ENCODE data around the gene CEACAM3.
"Not testable (repeated sequence)": the region's sequence is repeated elsewhere in the genome, so short reads cannot be mapped to it uniquely, and the experiment has no call there.

Gene CEACAM3

GRCh38 chr19:41796362-41796761 lies at the start of gene CEACAM3:
Gene CEACAM3, plus strand, starts transcription at chr19:41796587. Its CDS starts 91 bp downstream, at chr19:41796678.
- Histone ChIP-seq H3K27ac (ENCODE audit: low read depth, low read length) (no peak within 1 kb of the TSS), H3K4me3 (ENCODE audit: low read depth in 1 of 2, low read length in 2 of 2) (no peak within 1 kb of the TSS), H3K27me3 (ENCODE audit: control insufficient read depth in 1 of 2, insufficient read depth in 2 of 2, low read length in 2 of 2) (no peaks in the 10 kb centered on the region), H3K4me1 (ENCODE audit: insufficient read depth, low read length) (no peaks in the 10 kb centered on the region), H3K36me3 (ENCODE audit: insufficient read depth, low read length) (no peaks in the 10 kb centered on the region), H3K9me3 (ENCODE audit: low read length) (no peaks in the 10 kb centered on the region), H3K9ac (ENCODE audit: low read length) (no peak within 1 kb of the TSS)

- Histone ChIP-seq H3K4me1 (ENCODE audit: insufficient read depth, low read length) (no peaks in the 10 kb centered on the region), H3K27ac (ENCODE audit: low read depth, low read length) (no peak overlapping the region), H3K4me3 (ENCODE audit: low read depth in 1 of 2, low read length in 2 of 2) (no peak overlapping the region), H3K9ac (ENCODE audit: low read length) (no peak overlapping the region), H3K27me3 (ENCODE audit: control insufficient read depth in 1 of 2, insufficient read depth in 2 of 2, low read length in 2 of 2) (no peaks in the 10 kb centered on the region), H3K36me3 (ENCODE audit: insufficient read depth, low read length) (no peaks in the 10 kb centered on the region), H3K9me3 (ENCODE audit: low read length) (no peaks in the 10 kb centered on the region)
These were observed 49.7 kb upstream of the CEACAM3 start for GRCh38 chr19:41746593-41747227.

- Histone ChIP-seq H3K9me3 (ENCODE audit: low read length) (no peaks in the 10 kb centered on the region), H3K4me3 (ENCODE audit: low read depth in 1 of 2, low read length in 2 of 2) (no peak overlapping the region), H3K36me3 (ENCODE audit: insufficient read depth, low read length) (no peaks in the 10 kb centered on the region), H3K9ac (ENCODE audit: low read length) (no peak overlapping the region), H3K4me1 (ENCODE audit: insufficient read depth, low read length) (peaks cover 12% of the 10 kb centered on the region), H3K27me3 (ENCODE audit: control insufficient read depth in 1 of 2, insufficient read depth in 2 of 2, low read length in 2 of 2) (no peaks in the 10 kb centered on the region), H3K27ac (ENCODE audit: low read depth, low read length) (no peak overlapping the region)
These were observed 48.4 kb upstream of the CEACAM3 start for GRCh38 chr19:41748012-41748411.

- not testable (repeated sequence) for H3K36me3 ChIP-seq (ENCODE audit: insufficient read depth, low read length); H3K27ac ChIP-seq (ENCODE audit: low read depth, low read length); H3K4me3 ChIP-seq (ENCODE audit: low read depth in 1 of 2, low read length in 2 of 2); H3K27me3 ChIP-seq (ENCODE audit: control insufficient read depth in 1 of 2, insufficient read depth in 2 of 2, low read length in 2 of 2); H3K9me3 ChIP-seq (ENCODE audit: low read length); H3K9ac ChIP-seq (ENCODE audit: low read length)
- H3K4me1 ChIP-seq (ENCODE audit: insufficient read depth, low read length), result peaks cover 13% of the 10 kb centered on the region
These were observed 45.9 kb upstream of the CEACAM3 start for GRCh38 chr19:41750248-41751134.

- H3K9me3 ChIP-seq (ENCODE audit: low read length), result no peaks in the 10 kb centered on the region
- peaks cover 13% of the 10 kb centered on the region for H3K4me1 ChIP-seq (ENCODE audit: insufficient read depth, low read length)
- no peaks in the 10 kb centered on the region for H3K27me3 ChIP-seq (ENCODE audit: control insufficient read depth in 1 of 2, insufficient read depth in 2 of 2, low read length in 2 of 2)
- H3K4me3 ChIP-seq (ENCODE audit: low read depth in 1 of 2, low read length in 2 of 2), result no peak overlapping the region
- H3K36me3 ChIP-seq (ENCODE audit: insufficient read depth, low read length), result no peaks in the 10 kb centered on the region
- H3K27ac ChIP-seq (ENCODE audit: low read depth, low read length), result no peak overlapping the region
- H3K9ac ChIP-seq (ENCODE audit: low read length), result no peak overlapping the region
These were observed 43.2 kb upstream of the CEACAM3 start for GRCh38 chr19:41753159-41753558.

GRCh38 chr19:41753936-41754529 lies 42.4 kb upstream of the CEACAM3 start:
- H3K36me3 ChIP-seq (ENCODE audit: insufficient read depth, low read length), result no peaks in the 10 kb centered on the region
- no peaks in the 10 kb centered on the region for H3K27me3 ChIP-seq (ENCODE audit: control insufficient read depth in 1 of 2, insufficient read depth in 2 of 2, low read length in 2 of 2)
- H3K4me1 ChIP-seq (ENCODE audit: insufficient read depth, low read length), result peaks cover 13% of the 10 kb centered on the region
- no peak overlapping the region for H3K27ac ChIP-seq (ENCODE audit: low read depth, low read length)
- no peak overlapping the region for H3K9ac ChIP-seq (ENCODE audit: low read length)
- H3K9me3 ChIP-seq (ENCODE audit: low read length), result no peaks in the 10 kb centered on the region
- no peak overlapping the region for H3K4me3 ChIP-seq (ENCODE audit: low read depth in 1 of 2, low read length in 2 of 2)

GRCh38 chr19:41755328-41755913 lies 41.0 kb upstream of the CEACAM3 start, which contains the start of gene CEACAM6:
Gene CEACAM6, plus strand, starts transcription at chr19:41755530. Its CDS starts 109 bp downstream, at chr19:41755639.
- Histone ChIP-seq H3K36me3 (ENCODE audit: insufficient read depth, low read length) (no peaks in the 10 kb centered on the region), H3K27ac (ENCODE audit: low read depth, low read length) (no peak within 1 kb of the TSS), H3K9me3 (ENCODE audit: low read length) (no peaks in the 10 kb centered on the region), H3K4me1 (ENCODE audit: insufficient read depth, low read length) (peaks cover 13% of the 10 kb centered on the region), H3K27me3 (ENCODE audit: control insufficient read depth in 1 of 2, insufficient read depth in 2 of 2, low read length in 2 of 2) (no peaks in the 10 kb centered on the region), H3K9ac (ENCODE audit: low read length) (no peak within 1 kb of the TSS), H3K4me3 (ENCODE audit: low read depth in 1 of 2, low read length in 2 of 2) (no peak within 1 kb of the TSS)

- H3K36me3 ChIP-seq (ENCODE audit: insufficient read depth, low read length), result no peaks in the 10 kb centered on the region
- no peaks in the 10 kb centered on the region for H3K9me3 ChIP-seq (ENCODE audit: low read length)
- peaks cover 0 to 6% of the 10 kb centered on the region in 2 donors for H3K27me3 ChIP-seq (ENCODE audit: control insufficient read depth in 1 of 2, insufficient read depth in 2 of 2, low read length in 2 of 2)
- no peak overlapping the region for H3K4me3 ChIP-seq (ENCODE audit: low read depth in 1 of 2, low read length in 2 of 2)
- no peaks in the 10 kb centered on the region for H3K4me1 ChIP-seq (ENCODE audit: insufficient read depth, low read length)
- H3K9ac ChIP-seq (ENCODE audit: low read length), result no peak overlapping the region
- H3K27ac ChIP-seq (ENCODE audit: low read depth, low read length), result no peak overlapping the region
These were observed 37.5 kb upstream of the CEACAM3 start for GRCh38 chr19:41758846-41759245.

- H3K27me3 ChIP-seq (ENCODE audit: control insufficient read depth in 1 of 2, insufficient read depth in 2 of 2, low read length in 2 of 2), result peaks cover 0 to 6% of the 10 kb centered on the region in 2 donors
- no peak overlapping the region for H3K27ac ChIP-seq (ENCODE audit: low read depth, low read length)
- H3K36me3 ChIP-seq (ENCODE audit: insufficient read depth, low read length), result no peaks in the 10 kb centered on the region
- no peaks in the 10 kb centered on the region for H3K4me1 ChIP-seq (ENCODE audit: insufficient read depth, low read length)
- H3K9me3 ChIP-seq (ENCODE audit: low read length), result no peaks in the 10 kb centered on the region
- H3K9ac ChIP-seq (ENCODE audit: low read length), result no peak overlapping the region
- no peak overlapping the region for H3K4me3 ChIP-seq (ENCODE audit: low read depth in 1 of 2, low read length in 2 of 2)
These were observed 29.3 kb upstream of the CEACAM3 start for GRCh38 chr19:41767115-41767514.

- H3K27me3 ChIP-seq (ENCODE audit: control insufficient read depth in 1 of 2, insufficient read depth in 2 of 2, low read length in 2 of 2); H3K4me3 ChIP-seq (ENCODE audit: low read depth in 1 of 2, low read length in 2 of 2); H3K9ac ChIP-seq (ENCODE audit: low read length); H3K27ac ChIP-seq (ENCODE audit: low read depth, low read length); H3K4me1 ChIP-seq (ENCODE audit: insufficient read depth, low read length); H3K36me3 ChIP-seq (ENCODE audit: insufficient read depth, low read length); H3K9me3 ChIP-seq (ENCODE audit: low read length): not testable (repeated sequence)
These were observed 28.3 kb upstream of the CEACAM3 start for GRCh38 chr19:41768105-41768504.

- Histone ChIP-seq H3K27me3 (ENCODE audit: control insufficient read depth in 1 of 2, insufficient read depth in 2 of 2, low read length in 2 of 2) (no peaks in the 10 kb centered on the region), H3K27ac (ENCODE audit: low read depth, low read length) (no peak overlapping the region), H3K9me3 (ENCODE audit: low read length) (no peaks in the 10 kb centered on the region), H3K4me3 (ENCODE audit: low read depth in 1 of 2, low read length in 2 of 2) (no peak overlapping the region), H3K9ac (ENCODE audit: low read length) (no peak overlapping the region), H3K4me1 (ENCODE audit: insufficient read depth, low read length) (no peaks in the 10 kb centered on the region), H3K36me3 (ENCODE audit: insufficient read depth, low read length) (no peaks in the 10 kb centered on the region)
These were observed 26.8 kb upstream of the CEACAM3 start for GRCh38 chr19:41769608-41770007.
